Myocyte (in vitro differentiated cells): ENCODE results near the gene RABL6. TPM values are rescaled to one million over a fixed set of nuclear protein-coding genes. Genes with fewer than 3 reads are reported as not detected.
"Not testable (repeated sequence)": the region's sequence is repeated elsewhere in the genome, so short reads cannot be mapped to it uniquely, and the experiment has no call there.

Source experiments
- DNase-seq: peaks from one replicate; pipeline ENCODE4 v3.0.0-alpha.2; 2012; ENCODE audit warnings: low read depth
- total RNA-seq: library from RNA; depleted of rRNA; stranded (reverse); fragments of >200 nt; gene quantifications from 2 replicates; pipeline ENCODE4 v1.2.3, GENCODE V29; 2014

RABL6 gene
- total RNA-seq, 1 donor from 2014 or later = 94.2 TPM

DNA sequence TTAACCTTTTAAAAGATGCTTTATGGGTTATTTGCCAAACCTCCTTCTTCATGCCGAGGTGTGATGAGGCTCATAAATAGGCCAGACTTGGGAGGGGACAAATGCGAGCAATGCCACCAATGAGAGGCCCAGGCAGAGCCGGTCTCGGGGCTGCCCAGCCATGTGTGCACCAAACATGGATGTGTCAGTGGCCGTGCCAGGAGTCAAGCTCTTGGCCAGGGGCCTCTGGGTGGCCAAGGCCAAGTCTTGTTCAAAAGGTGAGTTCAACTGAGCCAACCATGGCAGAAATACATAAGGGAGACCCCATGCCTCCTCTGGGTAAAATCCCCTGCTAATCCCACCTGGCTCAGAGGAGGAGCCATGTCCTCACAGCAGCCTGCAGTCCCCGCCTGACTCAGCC, 32.6 kb upstream of the RABL6 start:
- DNase-seq = no peak

DNA sequence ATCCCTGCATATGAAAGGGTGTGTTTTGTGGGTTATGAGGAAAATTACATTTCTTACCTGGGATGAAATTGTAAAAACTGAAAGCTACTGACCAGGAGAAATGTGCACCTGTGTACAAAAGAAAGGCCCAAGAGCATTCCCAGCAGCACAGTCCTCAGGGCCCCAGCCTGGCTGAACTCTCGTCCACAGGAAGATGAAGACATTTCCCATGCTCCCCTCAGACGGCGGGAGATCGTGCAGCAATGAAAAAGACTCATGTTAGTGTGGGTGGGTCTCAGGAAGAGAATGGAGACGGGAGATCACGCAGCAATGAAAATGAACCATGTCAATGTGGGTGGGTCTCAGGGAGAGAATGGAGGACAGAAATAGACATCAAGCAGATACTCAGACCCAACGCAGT, 30.8 kb upstream of the RABL6 start:
- no peak for DNase-seq

DNA sequence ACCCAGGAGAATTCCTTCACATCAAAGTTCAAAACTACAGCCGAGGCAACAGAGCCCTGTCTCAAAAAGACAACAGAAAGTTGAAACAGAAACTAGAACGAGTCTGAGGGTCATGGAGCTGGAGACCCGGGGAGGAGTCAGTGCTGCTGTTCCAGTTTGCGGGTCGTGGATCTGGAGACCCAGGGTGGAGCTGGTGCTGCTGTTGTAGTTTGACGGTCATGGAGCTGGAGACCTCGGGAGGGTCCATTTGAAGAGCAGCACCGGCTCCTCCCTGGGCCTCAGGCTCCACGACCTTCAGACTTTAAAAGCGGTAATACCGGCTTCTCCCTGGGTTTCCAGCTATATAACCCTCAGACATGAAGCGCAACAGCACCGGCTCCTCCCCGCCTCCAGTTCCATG, 30.4 kb upstream of the RABL6 start:
- DNase-seq = no peak

DNA sequence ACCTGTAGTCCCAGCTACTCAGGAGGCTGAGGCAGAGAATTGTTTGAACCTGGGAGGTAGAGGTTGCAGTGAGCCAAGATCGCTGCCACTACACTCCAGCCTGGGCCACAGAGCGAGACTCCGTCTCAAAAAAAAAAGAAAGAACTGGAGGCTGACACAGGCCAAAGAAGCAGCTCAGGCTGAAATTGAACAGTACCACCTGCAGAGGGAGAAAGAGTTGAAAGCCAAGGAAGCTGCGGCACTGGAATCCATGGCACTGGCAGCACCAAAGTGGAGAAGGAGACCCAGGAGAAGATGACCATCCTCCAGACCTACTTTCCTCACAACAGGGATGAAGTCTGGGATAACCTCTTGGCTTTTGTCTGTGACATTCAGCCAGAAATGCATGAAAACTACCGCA, 27.9 kb upstream of the RABL6 start:
- no peak for DNase-seq

DNA sequence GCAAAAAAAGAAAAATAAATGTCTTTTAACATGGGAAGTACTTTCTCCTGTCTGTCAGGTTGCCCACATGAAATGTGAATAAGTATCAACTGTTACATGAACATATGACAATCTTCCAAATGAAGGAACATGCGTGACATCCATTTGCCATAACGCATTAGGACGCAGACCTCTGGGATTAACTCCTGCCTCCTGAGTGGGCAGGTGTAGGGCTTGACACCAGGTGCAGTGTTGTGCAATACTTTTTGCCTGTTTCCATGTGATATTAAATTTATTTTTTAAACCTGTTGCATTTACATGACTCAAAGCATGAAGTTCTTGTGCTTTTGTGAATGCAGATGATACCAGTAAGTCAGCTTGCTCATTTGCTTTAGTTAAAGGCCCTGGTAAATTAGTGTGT, 25.3 kb upstream of the RABL6 start:
- DNase-seq = no peak

DNA sequence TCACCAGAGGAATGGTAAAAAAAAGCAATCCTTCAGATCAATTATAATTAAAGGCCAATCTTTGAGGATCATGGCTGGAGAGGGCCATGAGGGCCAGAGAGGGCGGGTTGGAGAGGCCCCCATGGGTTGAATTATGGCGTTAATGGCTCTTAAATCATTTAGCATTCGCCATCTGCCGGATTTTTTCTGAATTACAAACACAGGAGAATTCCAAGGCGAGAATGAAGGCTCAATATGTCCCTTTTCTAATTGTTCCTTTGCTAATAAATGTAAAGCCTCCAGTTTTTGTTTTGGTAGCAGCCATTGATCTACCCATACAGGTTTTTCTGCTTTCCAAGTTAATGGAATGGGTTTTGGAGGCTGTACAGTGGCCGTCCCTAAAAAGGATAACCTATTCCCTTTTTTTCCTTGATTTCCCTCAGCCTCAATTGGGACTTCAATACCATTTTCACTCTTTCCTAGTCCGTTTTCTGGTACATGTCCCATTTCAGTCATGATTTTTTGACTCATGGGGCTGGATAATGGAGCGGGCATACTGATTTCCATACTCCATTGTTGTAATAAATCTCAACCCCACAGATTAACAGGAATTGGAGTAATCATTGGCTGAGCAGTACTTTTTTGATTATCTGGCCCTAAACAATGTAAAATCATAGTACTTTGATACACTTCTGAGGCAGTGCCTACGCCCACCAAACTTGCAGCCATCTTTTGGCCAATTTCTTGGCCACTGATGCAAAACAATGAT, 23.3 kb upstream of the RABL6 start:
- no peak for DNase-seq

DNA sequence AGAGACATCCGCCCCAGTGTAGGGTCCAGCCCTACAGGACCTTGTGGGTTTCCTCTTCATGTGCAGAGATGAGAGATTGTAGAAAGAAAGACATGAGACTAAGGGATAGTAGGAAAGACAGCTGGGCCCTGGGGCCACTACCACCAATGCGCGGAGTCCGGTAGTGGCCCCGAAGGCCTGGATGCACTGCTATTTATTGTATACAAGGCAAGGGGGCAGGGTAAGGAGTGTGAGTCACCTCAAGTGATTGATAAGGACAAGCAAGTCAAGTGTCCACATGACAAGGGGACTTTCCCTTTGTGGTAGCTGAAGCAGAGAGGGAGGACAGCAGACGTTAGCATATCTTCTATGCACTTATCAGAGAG, 22.8 kb upstream of the RABL6 start:
- DNase-seq = no peak

DNA sequence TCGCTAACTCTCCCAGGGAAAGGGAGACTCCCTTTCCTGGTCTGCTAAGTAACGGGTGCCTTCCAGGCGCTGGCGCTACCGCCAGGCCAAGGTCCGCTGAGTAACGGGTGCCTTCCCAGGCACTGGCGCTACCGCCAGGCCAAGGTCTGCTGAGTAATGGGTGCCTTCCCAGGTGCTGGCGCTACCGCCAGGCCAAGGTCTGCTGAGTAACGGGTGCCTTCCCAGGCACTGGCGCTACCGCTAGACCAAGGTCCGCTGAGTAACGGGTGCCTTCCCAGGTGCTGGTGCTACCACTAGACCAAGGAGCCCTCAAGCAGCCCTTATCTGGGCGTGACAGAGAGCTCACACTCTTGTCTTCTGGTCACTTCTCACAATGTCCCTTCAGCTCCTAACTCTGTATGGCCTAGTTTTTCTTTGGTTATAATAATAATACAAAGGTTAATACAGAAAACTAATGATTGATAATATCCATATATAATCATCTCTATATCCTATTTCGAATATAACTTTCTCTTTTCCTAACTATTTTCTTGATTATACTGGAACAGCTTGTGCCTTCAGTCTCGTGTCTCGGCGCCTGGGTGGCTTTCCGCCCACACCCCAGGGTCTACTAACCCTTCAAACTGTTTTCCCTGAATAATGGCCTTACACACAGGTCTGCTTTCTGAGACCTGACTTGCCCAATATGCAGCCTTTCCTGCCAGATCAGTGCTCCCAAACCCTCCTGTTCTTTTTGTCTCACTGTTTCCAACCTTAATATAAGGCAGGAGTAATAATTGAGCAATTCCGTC, 22.0 kb upstream of the RABL6 start:
- not testable (repeated sequence) for DNase-seq

DNA sequence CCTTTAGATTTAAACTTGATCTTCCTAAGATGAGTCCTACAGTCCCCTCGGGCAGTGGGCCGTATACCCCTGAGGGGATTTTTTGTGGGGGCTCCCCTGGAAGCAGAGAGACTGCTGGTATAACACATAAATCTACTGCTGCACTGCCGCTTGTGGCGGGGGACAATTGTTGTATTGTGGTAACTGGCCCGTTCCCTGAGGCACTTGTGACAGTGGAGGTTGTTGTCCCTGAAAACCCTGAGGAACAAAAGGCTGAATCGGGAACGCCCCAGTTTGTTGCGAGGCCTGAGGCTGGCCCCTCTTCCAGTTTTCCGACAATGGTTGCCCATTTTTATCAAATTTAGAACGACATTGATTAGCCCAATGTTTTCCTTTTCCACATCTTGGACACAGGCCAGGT, 21.3 kb upstream of the RABL6 start:
- DNase-seq = no peak

DNA sequence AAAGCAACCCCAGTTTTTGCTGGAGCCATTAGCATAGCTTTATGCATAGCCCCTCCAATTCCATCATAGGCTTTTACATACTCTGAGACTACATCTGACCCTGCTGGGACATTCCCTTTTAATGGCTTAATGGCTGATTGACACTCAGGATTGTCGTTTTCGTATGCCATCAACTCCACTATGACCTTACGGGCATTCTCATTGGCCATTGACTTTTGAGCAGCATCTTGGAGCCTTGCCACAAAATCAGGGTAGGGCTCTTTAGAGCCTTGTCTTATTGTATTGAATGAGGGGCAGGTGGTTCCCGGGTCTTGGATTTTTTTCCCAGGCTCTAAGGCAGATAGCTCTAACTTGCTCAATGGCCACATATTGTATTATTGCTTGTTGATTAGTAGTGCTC, 20.8 kb upstream of the RABL6 start:
- not testable (repeated sequence) for DNase-seq

DNA sequence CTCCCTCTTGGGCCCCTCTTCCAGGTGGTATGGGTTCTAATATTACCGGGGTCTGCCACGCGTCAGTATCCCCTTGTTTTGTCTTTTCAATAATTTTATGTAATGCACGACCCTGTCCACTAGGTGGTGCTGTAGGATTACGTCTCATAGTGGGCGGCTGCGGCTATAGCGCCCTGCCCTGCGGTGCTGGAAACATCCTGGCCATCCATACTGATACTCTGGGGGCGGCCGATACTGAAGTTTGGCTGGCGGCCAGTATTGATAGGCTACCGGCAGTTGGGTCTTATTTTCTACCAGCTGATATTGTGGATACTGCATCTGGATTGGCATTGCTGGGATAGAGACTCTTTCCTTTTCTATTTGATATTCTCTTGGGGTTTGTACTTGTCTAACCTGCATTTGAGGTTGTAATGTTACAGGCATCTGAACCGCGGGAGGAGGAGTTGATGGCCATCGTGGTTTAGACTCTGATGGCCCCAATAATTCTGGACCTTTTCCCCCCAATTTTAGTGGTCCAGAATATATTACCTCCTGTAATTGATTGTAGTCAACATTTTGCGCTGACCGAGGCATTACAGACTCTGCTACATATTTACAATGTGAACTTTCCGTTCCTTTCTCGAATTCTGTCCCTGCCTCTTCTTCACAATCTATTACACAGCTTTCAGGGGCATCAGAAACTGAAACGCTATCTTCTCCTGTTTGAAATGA, 19.9 kb upstream of the RABL6 start:
- peak; percentile 75 for DNase-seq

DNA sequence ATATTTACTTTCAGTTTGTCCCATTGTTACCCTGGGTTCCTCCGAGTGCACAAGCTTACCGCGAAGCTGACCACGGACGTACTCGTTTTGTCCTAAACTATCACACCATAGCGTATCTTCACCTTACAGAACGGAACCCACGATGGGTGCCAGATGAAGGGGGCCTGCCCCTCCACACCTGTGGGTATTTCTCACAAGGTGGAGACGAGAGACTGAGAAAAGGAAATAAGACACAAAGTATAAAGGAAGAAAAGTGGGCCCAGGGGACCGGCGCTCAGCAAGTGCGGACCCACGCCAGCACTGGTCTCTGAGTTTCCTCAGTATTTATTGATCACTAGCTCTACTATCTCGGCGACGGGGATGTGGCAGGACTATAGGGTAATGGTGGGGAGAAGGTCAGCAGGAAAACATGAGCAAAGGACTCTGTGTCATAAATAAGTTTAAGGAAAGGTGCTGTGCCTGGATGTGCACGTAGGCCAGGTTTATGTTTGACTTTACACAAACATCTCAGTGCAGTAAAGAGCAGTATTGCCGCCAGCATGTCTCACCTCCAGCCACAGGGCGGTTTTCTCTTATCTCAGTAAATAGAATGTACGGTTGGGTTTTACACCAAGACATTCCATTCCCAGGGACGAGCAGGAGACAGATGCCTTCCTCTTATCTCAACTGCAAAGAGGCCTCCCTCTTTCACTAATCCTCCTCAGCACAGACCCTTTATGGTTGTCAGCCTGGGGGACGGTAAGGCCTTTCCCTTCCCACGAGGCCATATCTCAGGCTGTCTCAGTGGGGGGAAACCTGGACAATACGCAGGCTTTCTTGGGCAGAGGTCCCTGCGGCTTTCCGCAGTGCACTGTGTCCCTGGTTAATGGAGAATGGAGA, 18.9 kb upstream of the RABL6 start:
- DNase-seq = not testable (repeated sequence)

DNA sequence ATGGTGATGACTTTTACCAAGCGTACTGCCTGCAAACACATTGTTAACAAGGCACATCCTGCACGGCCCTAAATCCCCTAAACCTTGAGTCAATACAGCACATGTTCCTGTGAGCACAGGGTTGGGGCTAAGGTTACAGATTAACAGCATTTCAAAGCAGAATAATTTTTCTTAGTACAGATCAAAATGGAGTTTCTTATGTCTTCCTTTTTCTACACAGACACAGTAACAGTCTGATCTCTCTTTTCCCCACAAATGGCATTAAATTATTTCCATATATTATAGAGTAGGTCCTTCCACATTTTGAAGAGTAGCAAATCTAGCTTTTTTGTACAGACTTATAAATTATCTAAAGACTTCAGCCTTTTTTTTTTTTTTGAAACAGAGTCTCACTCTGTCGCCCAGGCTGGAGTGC, 18.2 kb upstream of the RABL6 start:
- DNase-seq = no peak

DNA sequence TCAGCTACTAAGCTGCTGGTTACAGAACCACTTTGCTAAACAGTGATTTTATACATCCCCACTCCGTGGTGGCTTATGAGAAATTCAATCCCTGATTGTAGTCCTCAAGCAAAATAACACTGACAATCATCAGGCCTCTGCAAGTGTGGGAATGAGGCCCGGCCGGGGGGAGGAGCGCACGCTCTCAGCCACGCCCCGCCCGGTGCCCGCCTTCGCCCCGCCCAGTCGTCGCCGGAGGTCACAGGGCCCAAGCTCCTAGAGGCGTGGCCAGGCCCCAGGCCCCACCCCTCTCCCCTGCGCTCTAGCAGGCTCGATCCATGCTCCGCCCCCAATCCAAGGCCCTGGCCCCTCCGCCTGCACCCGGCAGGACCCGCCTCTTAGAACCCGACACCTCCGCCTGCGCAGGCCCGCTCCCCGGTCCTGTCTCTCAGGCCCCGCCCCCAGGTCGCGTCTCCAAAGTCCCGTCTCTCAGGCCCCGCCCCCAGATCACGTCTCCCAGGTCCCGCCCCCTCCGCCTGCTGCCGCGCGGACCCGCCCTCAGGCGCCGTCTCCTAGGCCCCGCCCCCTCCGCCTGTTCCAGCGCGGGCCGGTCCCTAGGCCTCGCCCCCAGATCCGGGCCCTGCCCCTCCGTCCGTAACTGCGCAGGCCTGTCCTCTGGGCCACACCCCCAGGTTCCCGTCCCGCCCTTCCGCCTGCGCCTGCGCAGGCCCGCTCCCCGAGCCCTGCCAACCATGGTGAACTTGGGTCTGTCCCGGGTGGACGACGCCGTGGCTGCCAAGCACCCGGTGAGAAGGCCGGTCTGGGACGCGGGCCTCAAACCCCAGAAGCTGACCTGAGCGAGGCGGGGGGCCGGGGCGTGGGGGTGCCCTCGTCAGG, 16.9 kb upstream of the RABL6 start, which contains the start of gene TMEM141:
TSS of gene TMEM141 (plus strand) at position 705 of the 876 bp plus-strand sequence. CDS start at position 732, 27 bp downstream.
- DNase-seq = peak; percentile 99

DNA sequence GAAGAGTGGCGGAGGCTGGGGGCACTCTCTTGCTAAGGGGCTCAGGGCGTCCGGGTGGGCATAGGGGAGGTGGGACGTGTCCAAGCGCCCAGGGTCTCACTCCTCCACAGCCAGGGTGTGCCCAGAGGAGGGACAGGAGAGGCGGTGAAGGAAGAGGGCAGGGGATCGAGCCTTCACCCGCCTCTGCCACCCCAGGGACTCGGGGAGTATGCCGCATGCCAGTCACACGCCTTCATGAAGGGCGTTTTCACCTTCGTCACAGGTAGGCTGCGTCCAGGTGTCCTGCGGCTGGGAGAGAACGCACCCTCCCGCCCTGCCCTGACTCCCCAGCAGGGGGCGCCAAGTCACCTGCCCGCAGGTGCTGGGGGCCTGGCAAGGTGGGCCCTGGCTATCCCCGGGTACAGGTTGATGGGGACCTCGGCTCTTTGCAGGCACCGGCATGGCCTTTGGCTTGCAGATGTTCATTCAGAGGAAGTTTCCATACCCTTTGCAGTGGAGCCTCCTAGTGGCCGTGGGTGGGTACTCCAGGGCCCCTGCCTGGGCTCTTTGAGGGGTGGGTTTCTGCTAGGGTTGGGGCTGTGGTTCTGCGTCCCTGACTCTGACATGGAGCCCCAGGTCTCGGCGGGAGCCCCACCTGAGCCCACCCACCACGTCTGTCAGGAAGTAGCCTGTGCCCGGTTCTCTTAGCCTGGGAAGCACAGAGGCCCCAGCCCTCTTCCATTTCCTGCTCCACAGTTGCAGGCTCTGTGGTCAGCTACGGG, 16.1 kb upstream of the RABL6 start:
- no peak for DNase-seq

DNA sequence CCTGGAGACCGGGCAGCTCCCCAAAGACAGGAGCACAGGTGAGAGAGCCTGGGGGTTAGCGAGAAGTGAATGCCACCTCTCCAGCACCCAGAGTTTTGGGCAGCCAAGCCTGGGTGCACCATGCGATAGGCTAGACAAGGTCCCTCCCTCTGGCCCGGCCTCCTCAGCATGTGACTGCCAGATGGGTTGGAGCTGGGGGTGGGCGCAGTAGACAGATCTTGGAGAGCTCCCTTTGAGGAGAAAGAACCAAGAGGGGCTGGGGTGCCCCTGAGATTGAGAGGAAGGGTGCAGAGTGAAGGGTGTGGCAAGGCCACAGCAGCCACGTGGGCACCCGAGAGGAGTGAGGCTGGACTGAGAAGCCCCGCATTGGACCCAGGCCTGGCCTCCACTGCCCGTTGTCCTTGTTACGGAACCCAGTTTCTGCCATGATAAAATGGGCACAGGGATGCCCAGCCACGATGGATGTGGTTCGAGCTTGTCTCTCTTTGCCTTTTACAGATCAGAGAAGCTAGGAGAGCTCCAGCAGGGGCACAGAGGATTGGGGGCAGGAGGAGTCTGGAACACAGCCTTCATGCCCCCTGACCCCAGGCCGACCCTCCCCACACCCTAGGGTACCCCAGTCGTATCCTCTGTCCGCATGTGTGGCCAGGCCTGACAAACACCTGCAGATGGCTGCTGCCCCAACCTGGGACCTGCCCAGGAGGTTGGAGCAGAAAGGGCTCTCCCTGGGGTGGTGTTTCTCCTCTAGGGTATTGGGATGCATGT, 15.2 kb upstream of the RABL6 start:
- no peak for DNase-seq

DNA sequence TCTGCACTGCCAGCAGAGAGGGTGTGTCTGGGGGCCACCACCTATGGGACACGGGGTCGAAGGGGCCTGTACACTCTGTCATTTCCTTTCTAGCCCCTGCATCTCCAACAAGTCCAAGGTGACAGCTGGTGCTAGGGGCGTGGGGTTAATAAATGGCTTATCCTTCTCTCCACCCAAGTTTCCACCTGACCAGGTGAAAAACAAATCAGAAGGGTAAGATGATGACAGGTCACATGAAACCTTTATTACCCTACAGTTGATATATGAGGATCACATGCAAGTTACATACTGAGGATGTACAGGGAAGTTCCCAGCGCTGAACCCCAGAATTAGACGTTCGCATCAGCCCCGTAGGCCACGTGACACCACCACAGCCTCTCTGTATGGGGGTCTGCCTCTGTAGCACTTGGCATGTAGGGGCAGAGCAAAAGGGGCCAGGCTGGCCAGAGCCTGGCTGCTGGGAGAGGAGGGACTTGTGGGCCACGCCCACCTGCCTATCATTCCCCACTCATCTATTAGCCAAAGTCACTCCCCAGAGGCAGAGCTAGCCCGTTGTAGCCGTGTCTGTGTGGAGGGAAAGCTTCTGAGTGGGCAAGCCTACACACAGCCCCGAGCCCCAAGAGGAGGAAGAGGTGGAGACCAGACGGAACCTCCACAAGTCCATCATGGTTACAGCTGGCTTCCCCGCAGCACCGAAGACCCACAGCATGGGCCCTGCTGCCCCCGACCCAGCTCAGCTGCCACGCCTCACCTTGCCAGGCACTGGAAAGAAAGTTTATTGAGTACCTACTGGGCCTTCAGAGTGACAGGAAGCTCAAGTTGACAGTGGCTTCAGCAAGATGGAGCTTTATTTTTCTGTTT, 14.4 kb upstream of the RABL6 start:
- no peak for DNase-seq
